Trophoblast cell (in vitro differentiated cells and primary cell): ENCODE measurements around the gene PCMTD2.
"Not testable (repeated sequence)": the region's sequence is repeated elsewhere in the genome, so short reads cannot be mapped to it uniquely, and the experiment has no call there.

ENCODE experiments used
- DNase-seq, 2 donors: peaks; one replicate each; pipeline ENCODE4 v3.0.0-alpha.2; 2016
- H2AFZ ChIP-seq: 2 replicates; pipeline ENCODE4 v1.6.1; 2013; ENCODE audit warnings: low read length, moderate library complexity, mild to moderate bottlenecking; ENCODE audit not compliant: insufficient read depth, poor library complexity
- H2AK5ac ChIP-seq: 2 replicates; pipeline ENCODE4 v1.6.1; 2013; ENCODE audit warnings: mild to moderate bottlenecking, low read length
- H2BK120ac ChIP-seq: 2 replicates; pipeline ENCODE4 v1.6.1; 2013; ENCODE audit warnings: low read length, mild to moderate bottlenecking, moderate library complexity; ENCODE audit not compliant: insufficient read depth, poor library complexity
- H2BK12ac ChIP-seq: 2 replicates; pipeline ENCODE4 v1.6.1; 2013; ENCODE audit warnings: mild to moderate bottlenecking, low read length, moderate library complexity
- H2BK5ac ChIP-seq: 2 replicates; pipeline ENCODE4 v1.6.1; 2013; ENCODE audit warnings: low read length, low read depth, moderate library complexity, mild to moderate bottlenecking; ENCODE audit not compliant: poor library complexity
- H3K14ac ChIP-seq: 2 replicates; pipeline ENCODE4 v1.6.1; 2013; ENCODE audit warnings: mild to moderate bottlenecking, low read length
- H3K18ac ChIP-seq: 2 replicates; pipeline ENCODE4 v1.6.1; 2013; ENCODE audit warnings: mild to moderate bottlenecking, low read length
- H3K23ac ChIP-seq: 2 replicates; pipeline ENCODE4 v1.6.1; 2013; ENCODE audit warnings: low read length
- H3K27ac ChIP-seq: 2 replicates; pipeline ENCODE4 v1.5.1; 2013; ENCODE audit warnings: low read depth, mild to moderate bottlenecking, inconsistent platforms, low read length, moderate library complexity
- H3K27me3 ChIP-seq: 2 replicates; pipeline ENCODE4 v1.6.1; 2013; ENCODE audit warnings: inconsistent platforms, mild to moderate bottlenecking, low read length, moderate library complexity; ENCODE audit not compliant: insufficient read depth
- H3K36me3 ChIP-seq, 2 experiments: 1 replicate in 1 of 2; 2 replicates in 1 of 2; pipeline ENCODE4 v1.6.1; 2013; ENCODE audit warnings: low read length in 2 of 2, mild to moderate bottlenecking in 2 of 2, moderate library complexity in 1 of 2; ENCODE audit not compliant: insufficient read depth in 2 of 2, control insufficient read depth in 1 of 2
- H3K4ac ChIP-seq: 2 replicates; pipeline ENCODE4 v1.6.1; 2013; ENCODE audit warnings: low read depth, mild to moderate bottlenecking, low read length, moderate library complexity
- H3K4me1 ChIP-seq, 2 experiments: 1 replicate in 1 of 2; 2 replicates in 1 of 2; pipeline ENCODE4 v1.6.1; 2013; ENCODE audit warnings: low read length in 2 of 2, mild to moderate bottlenecking in 2 of 2, moderate library complexity in 1 of 2; ENCODE audit not compliant: insufficient read depth in 2 of 2, control insufficient read depth in 1 of 2
- H3K4me2 ChIP-seq: 2 replicates; pipeline ENCODE4 v1.6.1; 2013; ENCODE audit warnings: inconsistent platforms, mild to moderate bottlenecking, low read length, moderate library complexity
- H3K4me3 ChIP-seq: 2 replicates; pipeline ENCODE4 v1.5.1; 2013; ENCODE audit warnings: mild to moderate bottlenecking, low read depth, low read length, inconsistent platforms
- H3K79me1 ChIP-seq: one replicate; pipeline ENCODE4 v1.6.1; 2013; ENCODE audit warnings: low read length
- H3K79me2 ChIP-seq: 2 replicates; pipeline ENCODE4 v1.6.1; 2013; ENCODE audit warnings: low read length, mild to moderate bottlenecking; ENCODE audit not compliant: control insufficient read depth, insufficient read depth, poor library complexity
- H3K9ac ChIP-seq: 2 replicates; pipeline ENCODE4 v1.6.1; 2013; ENCODE audit warnings: mild to moderate bottlenecking, low read length
- H3K9me3 ChIP-seq: 2 replicates; pipeline ENCODE4 v1.6.1; 2013; ENCODE audit warnings: low read depth, mild to moderate bottlenecking, control low read depth, inconsistent platforms, low read length; ENCODE audit not compliant: insufficient read depth
- H4K12ac ChIP-seq: 2 replicates; pipeline ENCODE4 v1.6.1; 2013; ENCODE audit warnings: low read depth, mild to moderate bottlenecking, low read length, moderate library complexity
- H4K8ac ChIP-seq: 2 replicates; pipeline ENCODE4 v1.6.1; 2013; ENCODE audit warnings: low read depth, mild to moderate bottlenecking, low read length, moderate library complexity
- H4K91ac ChIP-seq: one replicate; pipeline ENCODE4 v1.6.1; 2013; ENCODE audit warnings: low read depth, mild to moderate bottlenecking, low read length, moderate library complexity
- WGBS: extraction: QIAGEN DNeasy Blood & Tissue Kit; methylation state at CpG from one replicate; pipeline ENCODE4 v1.1.7; 2013; ENCODE audit warnings: missing lambda C conversion rate; ENCODE audit not compliant: insufficient read length, insufficient coverage; ENCODE audit errors: extremely low coverage; 5-methylcytosine and 5-hydroxymethylcytosine counted together

The PCMTD2 gene

DNA sequence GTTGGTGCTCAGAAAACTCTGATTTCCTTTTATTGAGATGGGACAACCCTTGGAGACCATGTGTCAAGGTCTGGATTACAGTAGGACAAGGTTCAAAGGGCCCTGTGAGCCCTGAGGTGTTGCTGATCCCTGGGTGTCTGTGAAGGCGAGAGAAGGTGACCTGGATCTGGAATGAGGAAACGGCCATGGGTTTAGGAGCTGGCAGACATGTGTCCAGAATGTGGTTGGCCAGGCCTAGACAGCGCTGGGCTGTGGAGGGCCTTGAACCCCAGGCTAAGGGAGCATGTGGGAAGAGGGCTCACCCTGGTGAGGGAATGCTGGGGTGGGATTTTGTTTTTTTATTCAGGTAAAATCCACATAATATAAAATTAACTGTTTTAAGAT is 24.9 kb downstream of the PCMTD2 start:
- H2BK12ac ChIP-seq: no peak overlapping the region
- no peaks in the 10 kb centered on the region for H3K79me2 ChIP-seq
- no peak overlapping the region for H3K18ac ChIP-seq
- no peak overlapping the region for H2AFZ ChIP-seq
- no peak overlapping the region for H3K4me2 ChIP-seq
- no peak overlapping the region for H4K8ac ChIP-seq
- H3K27ac ChIP-seq: no peak overlapping the region
- H3K9ac ChIP-seq: no peak overlapping the region
- no peak overlapping the region for H3K23ac ChIP-seq
- no peak overlapping the region for H4K12ac ChIP-seq
- no peak overlapping the region for H3K4me3 ChIP-seq
- no peaks in the 10 kb centered on the region for H3K4me1 ChIP-seq
- no peak overlapping the region for H3K4ac ChIP-seq
- no peak for DNase-seq
- H3K79me1 ChIP-seq: no peaks in the 10 kb centered on the region
- WGBS: no CpG with 5 or more reads among the region's 3 CpGs
- no peak overlapping the region for H2AK5ac ChIP-seq
- no peak overlapping the region for H4K91ac ChIP-seq
- no peak overlapping the region for H2BK120ac ChIP-seq
- peaks cover 14% of the 10 kb centered on the region for H3K9me3 ChIP-seq
- H3K27me3 ChIP-seq: no peaks in the 10 kb centered on the region
- no peak overlapping the region for H3K14ac ChIP-seq
- no peak overlapping the region for H2BK5ac ChIP-seq
- H3K36me3 ChIP-seq: no peaks in the 10 kb centered on the region

DNA sequence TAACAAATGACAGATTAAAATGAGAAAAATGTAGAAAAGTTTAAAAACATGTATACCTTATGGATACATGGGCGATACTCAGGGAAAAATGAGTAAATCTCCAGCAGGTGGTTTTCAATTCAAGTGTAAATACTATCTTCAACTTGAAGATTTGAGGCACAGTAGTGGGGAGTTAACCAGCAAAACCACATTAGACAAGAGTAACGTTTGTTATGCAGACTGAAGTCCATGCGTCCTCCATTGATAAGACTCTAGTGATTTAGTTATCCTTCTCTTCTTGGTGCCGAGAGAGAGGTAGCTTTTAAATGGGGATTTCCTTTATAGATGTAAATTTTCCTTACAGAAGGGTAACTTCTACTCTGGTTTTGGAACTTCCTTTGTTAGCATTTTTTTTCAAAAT is 28.1 kb downstream of the PCMTD2 start:
- Histone ChIP-seq H3K36me3 (no peaks in the 10 kb centered on the region), H3K27me3 (no peaks in the 10 kb centered on the region), H3K18ac (no peak overlapping the region), H3K4me2 (no peak overlapping the region), H2AK5ac (no peak overlapping the region), H4K91ac (no peak overlapping the region), H3K4me3 (no peak overlapping the region), H3K4me1 (no peaks in the 10 kb centered on the region), H2BK120ac (no peak overlapping the region), H3K79me1 (no peaks in the 10 kb centered on the region), H3K23ac (no peak overlapping the region), H3K9me3 (peaks cover 17% of the 10 kb centered on the region), H4K12ac (no peak overlapping the region), H2BK5ac (no peak overlapping the region), H3K27ac (no peak overlapping the region), H3K4ac (no peak overlapping the region), H3K79me2 (no peaks in the 10 kb centered on the region), H2AFZ (no peak overlapping the region), H4K8ac (no peak overlapping the region), H3K14ac (no peak overlapping the region), H3K9ac (no peak overlapping the region), H2BK12ac (no peak overlapping the region)
- no peak for DNase-seq
- no CpG with 5 or more reads among the region's 4 CpGs for WGBS

DNA sequence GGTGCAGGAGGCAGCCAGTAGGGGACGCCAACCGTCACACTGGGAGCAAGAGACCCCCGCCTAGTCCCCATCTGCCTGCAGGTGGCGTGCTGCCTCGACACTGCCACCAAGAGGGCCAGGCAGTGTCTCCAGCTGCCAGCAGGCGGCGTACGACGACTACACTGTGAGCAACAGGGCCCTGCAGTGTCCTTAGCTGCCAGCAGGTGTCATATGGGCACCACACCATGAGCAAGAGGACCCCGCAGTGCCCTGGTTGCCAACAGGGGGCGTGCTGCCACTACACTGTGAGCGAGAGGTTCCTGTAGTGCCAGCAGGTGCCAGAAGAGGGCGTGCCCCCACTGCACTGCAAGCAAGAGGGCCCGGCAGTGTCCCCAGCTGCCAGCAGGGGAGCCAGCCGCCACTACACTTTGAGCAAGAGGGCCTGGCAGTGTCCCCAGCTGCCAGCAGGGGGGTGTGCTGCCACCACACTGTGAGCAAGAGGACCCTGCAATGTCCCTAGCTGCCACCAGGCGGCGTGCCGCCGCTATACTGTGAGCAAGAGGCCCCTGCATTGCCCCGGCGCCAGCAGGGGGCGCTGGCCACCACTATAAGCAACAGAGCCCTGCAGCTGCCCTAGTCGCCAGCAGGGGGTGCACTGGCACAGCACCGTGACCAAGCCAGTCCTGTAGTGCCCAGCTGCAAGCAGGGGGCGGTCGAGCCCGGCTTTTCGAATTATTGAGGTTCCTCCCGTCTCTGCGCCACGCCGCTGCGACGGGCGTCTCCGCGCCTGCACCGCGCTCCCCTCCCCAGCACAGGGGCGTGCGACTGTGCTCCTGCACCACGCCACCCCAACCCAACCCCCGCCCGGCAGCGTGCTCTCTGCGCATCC is 30.3 kb downstream of the PCMTD2 start:
- H3K4me3 ChIP-seq, H3K4ac ChIP-seq, H2BK120ac ChIP-seq, H3K9ac ChIP-seq, H3K4me1 ChIP-seq, H3K36me3 ChIP-seq, H2BK5ac ChIP-seq, H2AFZ ChIP-seq, H3K4me2 ChIP-seq, H2AK5ac ChIP-seq, H4K91ac ChIP-seq, H3K27me3 ChIP-seq, H4K8ac ChIP-seq, H3K27ac ChIP-seq, H3K79me2 ChIP-seq, H3K23ac ChIP-seq, H3K9me3 ChIP-seq, H3K18ac ChIP-seq, H3K14ac ChIP-seq, H2BK12ac ChIP-seq, H3K79me1 ChIP-seq, H4K12ac ChIP-seq: not testable (repeated sequence)
- WGBS: no CpG with 5 or more reads among the region's 46 CpGs
- peak; percentile 47 to 53 for DNase-seq

DNA sequence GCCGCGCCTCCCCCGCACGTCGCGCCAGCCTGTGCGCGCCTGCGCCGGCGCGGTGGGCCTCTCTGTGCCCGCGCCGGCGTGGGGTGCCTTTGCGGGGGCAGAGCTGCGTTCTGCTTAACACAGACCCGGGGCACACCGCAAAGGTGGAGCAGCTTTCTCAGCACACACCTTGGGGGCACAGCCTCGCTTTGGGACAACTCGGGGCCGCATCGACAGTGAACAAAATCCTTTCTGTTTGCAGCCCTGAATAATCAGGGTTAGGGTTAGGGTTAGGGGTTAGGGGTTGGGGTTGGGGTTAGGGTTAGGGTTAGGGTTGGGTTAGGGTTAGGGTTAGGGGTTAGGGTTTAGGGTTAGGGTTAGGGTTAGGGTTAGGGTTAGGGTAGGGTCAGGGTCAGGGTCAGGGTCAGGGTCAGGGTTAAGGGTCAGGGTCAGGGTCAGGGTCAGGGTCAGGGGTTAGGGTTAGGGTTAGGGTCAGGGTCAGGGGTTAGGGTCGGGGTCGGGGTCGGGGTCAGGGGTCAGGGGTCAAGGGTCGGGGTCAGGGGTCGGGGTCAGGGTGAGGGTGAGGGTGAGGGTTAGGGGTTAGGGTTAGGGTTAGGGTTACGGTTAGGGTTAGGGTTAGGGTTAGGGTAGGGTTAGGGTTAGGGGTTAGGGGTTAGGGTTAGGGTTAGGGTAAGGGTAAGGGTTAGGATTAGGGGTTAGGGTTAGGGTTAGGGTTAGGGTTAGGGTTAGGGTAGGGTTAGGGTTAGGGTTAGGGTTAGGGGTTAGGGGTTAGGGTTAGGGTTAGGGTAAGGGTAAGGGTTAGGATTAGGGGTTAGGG is 31.1 kb downstream of the PCMTD2 start:
- H4K8ac ChIP-seq, H3K4me3 ChIP-seq, H3K27ac ChIP-seq, H3K14ac ChIP-seq, H3K4me2 ChIP-seq, H2BK5ac ChIP-seq, H2AFZ ChIP-seq, H3K4ac ChIP-seq, H2BK120ac ChIP-seq, H3K18ac ChIP-seq, H3K9me3 ChIP-seq, H2BK12ac ChIP-seq, H3K4me1 ChIP-seq, H3K79me1 ChIP-seq, H4K12ac ChIP-seq, DNase-seq, H3K79me2 ChIP-seq, H3K23ac ChIP-seq, H2AK5ac ChIP-seq, H3K36me3 ChIP-seq, H3K27me3 ChIP-seq, H3K9ac ChIP-seq, H4K91ac ChIP-seq: not testable (repeated sequence)
- 100% methylated on average over 1 of the region's 30 CpGs for WGBS
